ENCODE data around the gene ROBO2. TPM values are rescaled to one million over a fixed set of nuclear protein-coding genes. Genes with fewer than 3 reads are reported as not detected.

ROBO2 gene
- polyA plus RNA-seq, 1 of the 3 experiments (the other 2 are of a cell fraction), result not detected

DNA sequence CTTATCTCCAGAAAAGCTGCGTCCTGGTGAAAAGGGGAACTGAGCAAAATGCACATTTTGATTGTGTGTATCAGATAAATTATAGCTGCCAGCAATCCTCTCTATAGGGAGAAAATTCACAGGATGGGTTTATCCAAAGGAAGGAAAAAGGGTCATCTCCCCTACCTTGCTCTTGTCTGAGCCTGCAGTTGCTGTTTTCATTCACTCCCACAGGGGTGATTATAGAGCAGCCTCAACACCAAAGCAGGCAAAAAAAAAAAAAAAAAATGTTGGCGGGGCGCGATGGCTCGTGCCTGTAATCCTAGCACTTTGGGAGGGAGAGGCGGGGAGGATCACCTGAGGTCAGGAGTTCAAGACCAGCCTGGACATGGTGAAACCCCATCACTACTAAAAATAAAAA is 333.7 kb downstream of the ROBO2 start (continued):
- TF ChIP-seq, protein P1, sequence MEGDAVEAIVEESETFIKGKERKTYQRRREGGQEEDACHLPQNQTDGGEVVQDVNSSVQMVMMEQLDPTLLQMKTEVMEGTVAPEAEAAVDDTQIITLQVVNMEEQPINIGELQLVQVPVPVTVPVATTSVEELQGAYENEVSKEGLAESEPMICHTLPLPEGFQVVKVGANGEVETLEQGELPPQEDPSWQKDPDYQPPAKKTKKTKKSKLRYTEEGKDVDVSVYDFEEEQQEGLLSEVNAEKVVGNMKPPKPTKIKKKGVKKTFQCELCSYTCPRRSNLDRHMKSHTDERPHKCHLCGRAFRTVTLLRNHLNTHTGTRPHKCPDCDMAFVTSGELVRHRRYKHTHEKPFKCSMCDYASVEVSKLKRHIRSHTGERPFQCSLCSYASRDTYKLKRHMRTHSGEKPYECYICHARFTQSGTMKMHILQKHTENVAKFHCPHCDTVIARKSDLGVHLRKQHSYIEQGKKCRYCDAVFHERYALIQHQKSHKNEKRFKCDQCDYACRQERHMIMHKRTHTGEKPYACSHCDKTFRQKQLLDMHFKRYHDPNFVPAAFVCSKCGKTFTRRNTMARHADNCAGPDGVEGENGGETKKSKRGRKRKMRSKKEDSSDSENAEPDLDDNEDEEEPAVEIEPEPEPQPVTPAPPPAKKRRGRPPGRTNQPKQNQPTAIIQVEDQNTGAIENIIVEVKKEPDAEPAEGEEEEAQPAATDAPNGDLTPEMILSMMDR (IDR thresholded peaks at IDR 0.05), result no peak
- TF ChIP-seq SIN3A (IDR thresholded peaks at IDR 0.05; ENCODE audit: borderline replicate concordance, low read depth, low read length), result no peak
- TF ChIP-seq, protein P2, sequence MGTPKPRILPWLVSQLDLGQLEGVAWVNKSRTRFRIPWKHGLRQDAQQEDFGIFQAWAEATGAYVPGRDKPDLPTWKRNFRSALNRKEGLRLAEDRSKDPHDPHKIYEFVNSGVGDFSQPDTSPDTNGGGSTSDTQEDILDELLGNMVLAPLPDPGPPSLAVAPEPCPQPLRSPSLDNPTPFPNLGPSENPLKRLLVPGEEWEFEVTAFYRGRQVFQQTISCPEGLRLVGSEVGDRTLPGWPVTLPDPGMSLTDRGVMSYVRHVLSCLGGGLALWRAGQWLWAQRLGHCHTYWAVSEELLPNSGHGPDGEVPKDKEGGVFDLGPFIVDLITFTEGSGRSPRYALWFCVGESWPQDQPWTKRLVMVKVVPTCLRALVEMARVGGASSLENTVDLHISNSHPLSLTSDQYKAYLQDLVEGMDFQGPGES (IDR thresholded peaks at IDR 0.05; ENCODE audit: low read depth, low read length), result no peak
- TF ChIP-seq JUND (IDR thresholded peaks at IDR 0.05), result no peak
- no peak for TF ChIP-seq RFX5 (IDR thresholded peaks at IDR 0.05; ENCODE audit: low read length)
- no peak for TF ChIP-seq TEAD4 (IDR thresholded peaks at IDR 0.05; ENCODE audit: borderline replicate concordance, insufficient read depth)

GRCh38 chr3:77376511-77376910 is 336.6 kb downstream of the ROBO2 start:
- no peak overlapping the region for H3K4me2 ChIP-seq
- no peak overlapping the region for H3K27ac ChIP-seq (ENCODE audit: low read depth in 2 of 2, low read length in 1 of 2)
- H3K79me2 ChIP-seq (ENCODE audit: insufficient read depth), result no peaks in the 10 kb centered on the region
- TF ChIP-seq CHD2 (IDR thresholded peaks at IDR 0.05; ENCODE audit: low read length, partially characterized antibody), result no peak
- TF ChIP-seq, protein P1 (IDR thresholded peaks at IDR 0.05), result no peak
- no peak for TF ChIP-seq REST (IDR thresholded peaks at IDR 0.05; ENCODE audit: low read depth, low read length)
- no peak for TF ChIP-seq EZH2phosphoT487 (IDR thresholded peaks at IDR 0.05; ENCODE audit: borderline replicate concordance, low read depth)
- TF ChIP-seq MAX (IDR thresholded peaks at IDR 0.05; ENCODE audit: low read depth), result no peak
- TF ChIP-seq GABPA (IDR thresholded peaks at IDR 0.05; ENCODE audit: low read depth), result no peak
- no peak for TF ChIP-seq NFIC (IDR thresholded peaks at IDR 0.05; ENCODE audit: borderline replicate concordance)
- TF ChIP-seq SIN3A (IDR thresholded peaks at IDR 0.05; ENCODE audit: borderline replicate concordance, low read depth, low read length), result no peak
- H3F3A ChIP-seq (replicated peaks; ENCODE audit: insufficient read depth), result no peaks in the 10 kb centered on the region
- no peaks in the 10 kb centered on the region for H3K27me3 ChIP-seq (ENCODE audit: insufficient read depth)
- ChIA-PET POLR2A (no interaction called here), CTCF (no interaction called here)
- DNase-seq, result no peak
- 70% methylated on average over 2 of the region's 2 CpGs for WGBS (ENCODE audit: low lambda C conversion rate)
- no peak overlapping the region for H3K9ac ChIP-seq
- H3K36me3 ChIP-seq (replicated peaks in 1 of 2; ENCODE audit: control insufficient read depth in 1 of 2, insufficient read depth in 2 of 2, low read length in 1 of 2), result no peaks in the 10 kb centered on the region
- no peak overlapping the region for H3K4me3 ChIP-seq (ENCODE audit: low read depth in 2 of 2, low read length in 1 of 2)
- H2AFZ ChIP-seq (ENCODE audit: low read depth), result no peak overlapping the region
- H3K9me2 ChIP-seq, result no peaks in the 10 kb centered on the region
- H4K20me1 ChIP-seq (ENCODE audit: insufficient read depth), result no peaks in the 10 kb centered on the region
- no peaks in the 10 kb centered on the region for H3K9me3 ChIP-seq
- H3K4me1 ChIP-seq (ENCODE audit: control insufficient read depth in 1 of 2, insufficient read depth in 2 of 2, low read depth in 1 of 2, low read length in 1 of 2), result no peaks in the 10 kb centered on the region; a peak in 1 of 4 replicates

Data from SK-N-SH (cell line).